GM21447 (cell line): ENCODE results near the gene NDUFAF2.
"Not testable (repeated sequence)": the region's sequence is repeated elsewhere in the genome, so short reads cannot be mapped to it uniquely, and the experiment has no call there.

Source experiments
- ATAC-seq: cut with Tn5 transposase; IDR thresholded peaks from one replicate; pipeline ENCODE4 v1.9.1; 2021; ENCODE audit not compliant: unreplicated experiment

Gene NDUFAF2

GRCh38 chr5:60992871-60993270 is 47.9 kb downstream of the NDUFAF2 start:
- no peak for ATAC-seq

DNA sequence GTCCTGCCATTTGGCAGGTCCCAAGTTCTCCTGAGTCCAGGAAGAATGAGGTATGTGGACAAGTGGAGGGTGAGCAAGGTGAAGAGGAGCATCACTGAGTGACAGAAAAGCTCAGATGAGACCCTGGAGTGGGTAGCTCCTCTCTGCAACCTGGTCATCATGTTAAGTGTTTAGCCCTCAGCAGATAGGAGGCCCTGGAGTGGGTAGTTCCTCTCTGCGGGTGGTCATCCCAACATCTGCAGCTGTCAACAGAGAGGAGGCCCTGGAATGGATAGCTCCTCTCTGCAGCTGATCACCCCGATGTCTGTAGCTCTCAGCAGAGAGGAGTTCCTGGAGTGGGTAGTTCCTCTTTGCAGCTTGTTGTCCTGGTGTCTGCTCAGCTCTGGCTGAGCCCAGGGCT is 48.4 kb downstream of the NDUFAF2 start:
- no peak for ATAC-seq

DNA sequence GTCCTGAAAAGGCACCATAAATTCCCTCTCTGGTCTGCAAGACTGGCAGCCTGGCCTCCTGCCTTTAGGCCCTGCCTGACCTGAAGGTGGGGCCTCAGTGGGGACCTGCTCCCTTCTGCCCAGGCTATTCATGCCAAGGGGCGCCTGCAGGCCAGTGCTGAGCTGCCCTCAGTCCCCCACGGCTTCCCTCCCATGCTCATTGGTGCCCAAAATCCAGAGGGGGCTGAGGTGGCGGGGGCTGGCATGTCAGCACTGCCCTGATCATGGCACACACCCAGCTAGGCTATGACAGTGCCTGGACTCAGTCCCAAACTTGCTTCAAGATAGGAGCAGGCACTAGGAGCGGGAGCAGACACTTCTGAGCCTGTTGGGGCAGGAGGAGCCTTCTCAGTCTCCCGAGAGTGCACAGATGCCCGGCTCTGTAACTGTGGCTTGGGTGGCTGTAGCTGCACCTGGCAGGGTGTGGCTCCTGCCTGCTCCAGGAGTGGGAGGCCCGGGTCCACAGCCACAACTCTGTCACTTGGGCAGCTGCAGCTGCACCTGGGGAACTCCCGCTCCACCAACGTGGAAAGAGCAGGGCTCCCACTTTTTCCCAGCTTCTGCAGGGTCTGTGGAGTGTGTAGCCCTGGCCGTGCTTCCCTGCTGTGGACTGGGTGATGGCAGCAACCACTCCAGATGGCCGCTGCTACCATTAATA is 49.0 kb downstream of the NDUFAF2 start:
- ATAC-seq: no peak

DNA sequence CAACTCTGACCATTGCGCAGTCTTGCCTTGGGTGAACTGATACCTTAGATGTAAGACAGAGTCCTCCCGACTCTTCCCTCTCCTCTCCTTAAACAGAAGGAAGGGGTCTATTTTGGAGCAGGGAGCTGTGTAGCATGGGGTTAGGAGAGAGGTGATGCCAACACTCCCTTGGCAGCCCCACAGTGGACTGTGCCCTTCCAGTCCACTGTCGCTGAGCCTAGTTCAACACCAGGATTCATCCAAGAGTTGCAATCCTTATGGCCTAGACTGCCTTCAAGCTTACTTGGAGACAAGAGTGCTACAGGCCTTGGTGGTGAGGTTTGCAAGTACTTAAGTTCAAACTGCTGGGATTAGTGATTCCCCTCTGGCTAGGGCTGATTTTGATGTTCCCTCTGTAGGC is 51.4 kb downstream of the NDUFAF2 start:
- no peak for ATAC-seq

- no peak for ATAC-seq
These were observed 52.7 kb downstream of the NDUFAF2 start for GRCh38 chr5:60997721-60998120.

DNA sequence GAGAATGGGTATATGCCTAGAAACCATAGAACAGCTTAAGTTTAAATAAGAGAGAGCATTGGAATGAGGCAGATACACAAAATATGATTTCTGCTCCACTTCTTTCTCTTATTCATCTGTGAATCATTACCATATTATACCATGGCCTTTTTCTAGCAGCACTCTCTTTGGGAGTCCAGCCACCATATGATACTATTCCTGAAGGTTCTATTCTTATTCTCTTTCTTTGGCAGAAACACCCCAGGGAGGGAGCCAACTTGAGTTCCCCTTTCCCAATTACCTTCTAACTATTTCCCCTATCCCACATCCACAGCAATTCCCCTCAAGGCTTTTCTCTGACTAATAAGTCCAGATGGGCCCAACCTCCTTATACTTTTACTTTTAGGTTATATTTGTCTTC is 55.9 kb downstream of the NDUFAF2 start:
- ATAC-seq: no peak

- ATAC-seq: no peak
These were observed 56.6 kb downstream of the NDUFAF2 start for GRCh38 chr5:61001647-61002046.

- no peak for ATAC-seq
These were observed 57.8 kb downstream of the NDUFAF2 start for GRCh38 chr5:61002611-61003355.

- ATAC-seq: no peak
These were observed 59.4 kb downstream of the NDUFAF2 start for GRCh38 chr5:61004448-61004847.

DNA sequence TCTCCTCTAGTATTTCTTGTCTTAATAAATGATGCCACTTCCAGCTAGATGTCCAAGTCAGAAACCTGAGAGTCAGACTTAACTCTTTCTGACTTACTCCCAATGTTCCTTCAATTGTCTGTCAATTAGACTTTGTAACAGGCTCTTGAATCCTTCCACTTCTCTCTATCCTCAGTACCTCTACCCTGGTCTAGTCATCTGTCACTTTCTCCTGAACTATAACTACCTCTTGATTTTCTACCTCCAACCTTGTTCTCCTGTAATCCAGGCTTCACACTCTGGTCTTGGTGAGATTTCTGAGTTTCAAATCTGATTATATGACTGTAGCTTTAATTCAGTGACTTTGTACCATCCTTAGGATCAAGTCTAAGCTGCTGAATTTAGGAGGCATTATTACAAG is 64.9 kb downstream of the NDUFAF2 start:
- no peak for ATAC-seq

DNA sequence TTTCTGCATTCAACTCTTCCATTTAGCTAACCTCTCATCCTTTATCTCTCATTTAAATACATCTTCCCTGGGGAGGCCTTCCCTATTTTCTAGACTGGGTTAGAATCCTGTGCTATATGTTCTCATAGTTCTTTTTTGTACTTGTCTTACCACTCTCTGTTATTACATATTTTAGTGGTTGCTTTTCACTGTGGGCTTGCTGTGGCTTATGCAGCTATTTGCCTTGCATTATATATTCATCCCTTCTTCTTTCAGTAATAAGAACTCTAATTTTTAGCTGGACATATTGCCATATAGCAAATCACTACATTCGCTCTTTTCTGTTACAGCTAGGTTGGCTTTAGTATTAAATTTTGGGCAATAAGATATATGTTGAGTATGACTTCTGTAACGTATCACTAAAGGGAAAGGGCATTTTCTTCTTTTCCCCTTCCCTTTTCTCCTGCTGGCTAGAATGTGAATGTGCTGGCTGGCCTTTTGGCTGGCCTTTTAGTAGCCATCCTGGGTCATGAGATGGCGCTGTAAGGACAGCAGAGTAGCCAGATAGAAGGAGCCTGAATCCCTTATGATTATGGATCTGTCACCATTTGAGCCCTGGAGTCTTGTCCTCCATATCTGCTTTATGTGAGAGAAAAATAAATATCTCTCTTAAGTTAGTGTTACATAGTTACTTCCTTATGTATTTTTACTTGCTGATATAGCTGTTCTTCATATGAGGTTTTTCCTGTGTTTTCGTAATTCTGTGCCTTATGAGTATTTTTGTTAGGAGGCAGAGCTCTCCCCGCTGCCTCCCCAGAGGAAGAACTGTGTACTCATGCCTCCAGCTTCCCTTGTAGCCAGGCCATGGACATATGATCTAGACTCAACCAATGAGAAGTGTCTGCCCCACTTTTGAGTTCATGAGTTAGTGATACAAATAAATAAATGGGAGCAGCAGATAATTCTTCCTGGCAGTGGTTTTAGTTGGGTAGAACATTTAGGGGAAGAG is 65.8 kb downstream of the NDUFAF2 start:
- no peak for ATAC-seq

DNA sequence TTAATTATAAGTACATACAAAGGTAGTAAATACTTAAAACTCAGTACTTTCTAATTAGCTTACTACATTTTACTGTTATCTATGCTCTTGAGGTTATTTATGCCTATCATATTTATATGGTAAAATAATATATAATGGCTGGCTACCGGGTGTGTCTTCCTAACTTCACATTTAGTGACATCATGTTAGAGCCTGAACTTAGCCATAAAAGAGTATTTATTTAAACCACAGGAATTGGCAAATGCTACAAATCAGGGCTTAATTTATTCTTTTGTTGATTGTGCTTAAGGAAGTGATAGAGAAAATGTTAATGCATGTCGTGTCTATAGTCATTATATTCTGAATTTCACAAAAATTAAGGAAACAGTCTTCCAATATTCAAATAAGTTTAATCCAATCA is 73.1 kb downstream of the NDUFAF2 start:
- no peak for ATAC-seq

GRCh38 chr5:61019642-61020041 is 74.6 kb downstream of the NDUFAF2 start:
- no peak for ATAC-seq

GRCh38 chr5:61020415-61020814 is 75.4 kb downstream of the NDUFAF2 start:
- ATAC-seq: no peak

DNA sequence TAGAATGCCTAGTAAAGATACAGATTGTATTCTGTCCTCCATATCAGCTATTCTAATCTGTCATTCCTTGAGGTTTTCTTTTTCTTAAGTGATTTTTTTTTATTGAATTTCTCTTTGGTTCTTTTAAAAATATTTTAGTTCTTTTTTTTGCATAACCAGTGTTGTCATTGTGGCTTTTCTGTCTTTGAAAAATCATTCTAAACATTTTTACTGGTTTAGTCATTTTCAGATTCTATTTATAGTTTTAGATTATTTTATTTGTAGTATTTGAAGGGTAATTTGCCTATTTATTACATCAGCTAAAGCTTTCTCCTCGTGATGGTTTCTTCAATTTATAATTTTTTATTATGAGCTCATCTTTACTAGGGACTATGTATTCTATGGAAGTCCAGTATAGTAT is 78.1 kb downstream of the NDUFAF2 start:
- no peak for ATAC-seq

DNA sequence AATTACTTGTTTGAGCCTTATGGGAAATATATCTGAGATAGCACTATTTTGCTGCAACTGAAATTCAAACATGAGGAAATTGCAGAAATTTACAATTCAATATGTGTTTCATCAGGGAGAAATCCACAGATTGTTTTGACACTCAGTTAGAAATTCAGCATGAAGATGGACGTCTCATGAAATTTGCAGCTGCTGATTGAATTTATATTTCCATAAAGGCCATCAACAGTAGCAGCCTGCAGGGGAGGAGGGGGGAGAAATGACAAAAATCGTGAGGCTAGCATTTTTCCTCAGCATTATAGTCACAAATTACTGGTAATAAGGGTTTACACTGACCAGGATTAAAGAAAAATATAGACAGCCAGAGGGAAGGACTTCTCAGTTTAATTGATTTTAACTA is 81.0 kb downstream of the NDUFAF2 start:
- ATAC-seq: no peak

DNA sequence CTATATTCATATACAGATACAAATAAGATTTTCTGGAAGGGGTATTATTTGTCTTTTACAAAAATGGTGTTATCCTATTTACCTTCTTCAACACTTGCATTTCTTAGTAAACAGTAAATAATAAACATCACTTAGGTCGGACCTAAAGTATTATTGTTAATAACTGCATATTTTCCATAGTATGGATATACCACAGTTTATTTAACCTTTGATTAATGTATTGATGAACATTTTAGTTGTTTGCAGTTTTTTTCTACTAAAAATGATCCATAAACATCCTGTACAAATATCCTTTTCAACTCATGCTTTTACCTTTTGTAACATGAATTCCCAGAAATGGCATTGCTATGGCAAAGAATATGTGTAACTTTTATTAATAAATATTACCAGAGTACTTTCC is 83.4 kb downstream of the NDUFAF2 start:
- ATAC-seq: no peak

DNA sequence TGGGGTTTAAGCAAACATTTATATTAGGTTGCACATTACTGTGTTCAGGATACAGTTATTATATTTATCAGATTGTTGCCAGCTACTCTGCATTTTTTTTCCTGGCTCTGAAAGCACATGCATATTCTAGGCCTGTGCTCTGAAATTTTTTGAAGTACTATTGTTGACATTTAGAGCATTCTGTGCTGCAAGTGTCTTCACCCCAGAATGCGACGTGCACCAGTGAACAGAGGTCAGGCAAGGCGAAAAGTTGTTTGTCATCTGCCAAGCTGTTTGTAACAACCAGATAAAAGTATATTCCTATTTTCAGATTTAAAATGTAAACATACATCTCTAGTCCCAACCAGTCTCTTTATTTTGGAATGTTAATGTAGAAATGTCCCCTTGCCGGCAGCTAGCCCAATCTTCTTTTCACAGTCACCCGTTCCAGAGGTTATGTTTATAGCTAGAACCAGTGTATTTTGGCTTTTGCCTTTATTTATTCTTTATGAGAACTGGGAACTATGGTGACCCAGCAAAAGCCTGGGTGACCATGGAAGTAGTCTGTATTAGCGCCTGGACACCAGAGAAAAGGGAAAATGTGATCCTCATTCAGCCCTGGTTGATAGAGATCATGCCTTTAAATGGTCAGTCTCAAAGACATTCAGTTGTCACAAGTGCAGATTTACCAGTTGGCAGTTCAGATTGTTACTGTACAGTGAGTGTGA is 84.6 kb downstream of the NDUFAF2 start:
- ATAC-seq: no peak

DNA sequence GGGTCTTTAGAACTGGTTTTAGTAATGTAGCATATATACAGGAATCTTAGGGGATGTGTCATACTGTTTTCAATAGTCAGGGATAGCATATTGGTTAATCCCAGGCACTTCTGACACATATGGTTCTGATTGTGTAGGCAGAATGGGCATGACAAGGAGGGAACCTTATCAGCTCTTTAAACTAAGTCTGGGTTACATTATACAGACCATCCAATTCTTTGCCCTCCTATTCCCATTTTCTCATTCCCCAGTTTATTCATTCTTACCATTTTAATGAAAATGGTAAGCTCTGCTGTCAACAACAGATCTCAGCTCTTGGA is 85.1 kb downstream of the NDUFAF2 start:
- no peak for ATAC-seq

- ATAC-seq: not testable (repeated sequence)
These were observed 86.3 kb downstream of the NDUFAF2 start for GRCh38 chr5:61031301-61031700.

- ATAC-seq: no peak
These were observed 99.5 kb downstream of the NDUFAF2 start for GRCh38 chr5:61044545-61044944.
